K562 (cell line): ENCODE measurements around the gene PLCB3.

Experiments
- JUN ChIP-seq, 2 experiments: sonication (generic) in 1 of 2; formaldehyde crosslinking in 1 of 2; IDR thresholded peaks; 2 replicates each; pipeline versions ENCODE4 v1.6.1 to v1.8.0; 2012 to 2022; ENCODE audit warnings: borderline replicate concordance in 2 of 2, mild to moderate bottlenecking in 2 of 2, improper control_type of control experiment in 1 of 2, low read depth in 1 of 2, low read length in 1 of 2, missing genetic modification reagents in 1 of 2
- KLF13 ChIP-seq: fragments of 450-650 bp; IDR thresholded peaks from 2 replicates; pipeline ENCODE4 v1.6.1; 2016; ENCODE audit warnings: missing genetic modification characterization, low read depth, mild to moderate bottlenecking, missing compliant biosample characterization, moderate library complexity, borderline replicate concordance
- MYNN ChIP-seq, 2 experiments: sonication (generic); formaldehyde crosslinking in 1 of 2; IDR thresholded peaks; 2 replicates each; pipeline versions ENCODE4 v1.5.0 to v1.6.1; 2016 to 2020; ENCODE audit warnings: antibody characterized with exemption in 1 of 2, missing genetic modification reagents in 1 of 2
- NR1H2 ChIP-seq: sonication (generic); formaldehyde crosslinking; IDR thresholded peaks from 2 replicates; pipeline ENCODE4 v1.4.0; 2020; ENCODE audit warnings: mild to moderate bottlenecking, missing genetic modification reagents
- NR3C1 ChIP-seq: sonication (generic); formaldehyde crosslinking; IDR thresholded peaks from 2 replicates; pipeline ENCODE4 v1.8.1; 2022; ENCODE audit warnings: missing genetic modification reagents
- POLR2A ChIP-seq: fragments of 450-650 bp; conservative IDR thresholded peaks from 2 replicates; pipeline ENCODE4 v1.6.1; 2016
- RAD21 ChIP-seq, 2 experiments: fragments of 250-450 bp in 1 of 2; fragments of 450-650 bp in 1 of 2; sonication (Bioruptor Pico) in 1 of 2; formaldehyde crosslinking in 1 of 2; IDR thresholded peaks in 1 of 2; conservative IDR thresholded peaks in 1 of 2; 2 replicates each; pipeline versions ENCODE4 v1.4.0 to v1.8.0; 2020 to 2022; ENCODE audit warnings: mild to moderate bottlenecking in 2 of 2, moderate library complexity in 1 of 2
- RBM17 ChIP-seq: fragments of 200-400 bp; formaldehyde crosslinking; IDR thresholded peaks from 2 replicates; pipeline ENCODE4 v1.6.1; 2017; ENCODE audit warnings: low read depth, mild to moderate bottlenecking, low read length, borderline replicate concordance
- SP2 ChIP-seq: IDR thresholded peaks from 2 replicates; pipeline ENCODE4 v1.6.1; 2011; ENCODE audit warnings: mild to moderate bottlenecking, low read depth, low read length, moderate library complexity; ENCODE audit not compliant: poor library complexity, severe bottlenecking; ENCODE audit errors: extremely low read depth
- SRSF1 ChIP-seq: fragments of 200-400 bp; formaldehyde crosslinking; IDR thresholded peaks from 2 replicates; pipeline ENCODE4 v1.6.1; 2017; ENCODE audit warnings: mild to moderate bottlenecking, low read depth, low read length, moderate library complexity
- ZBTB7A ChIP-seq: IDR thresholded peaks from 2 replicates; pipeline ENCODE4 v1.6.1; 2011; ENCODE audit warnings: low read depth, mild to moderate bottlenecking, low read length, moderate library complexity, borderline replicate concordance; ENCODE audit not compliant: control insufficient read depth
- TF ChIP-seq, protein P1 (sequence below), 3 experiments: IDR thresholded peaks in 2 of 3; conservative IDR thresholded peaks in 1 of 3; 2 replicates each; pipeline ENCODE4 v1.5.1; 2011 to 2012; ENCODE audit warnings: low read length in 3 of 3, mild to moderate bottlenecking in 3 of 3, control low read depth in 2 of 3, improper control_type of control experiment in 1 of 3, inconsistent platforms in 1 of 3, low read depth in 1 of 3, mixed read lengths in 1 of 3, moderate library complexity in 1 of 3; ENCODE audit not compliant: insufficient read depth in 2 of 3

DNA sequence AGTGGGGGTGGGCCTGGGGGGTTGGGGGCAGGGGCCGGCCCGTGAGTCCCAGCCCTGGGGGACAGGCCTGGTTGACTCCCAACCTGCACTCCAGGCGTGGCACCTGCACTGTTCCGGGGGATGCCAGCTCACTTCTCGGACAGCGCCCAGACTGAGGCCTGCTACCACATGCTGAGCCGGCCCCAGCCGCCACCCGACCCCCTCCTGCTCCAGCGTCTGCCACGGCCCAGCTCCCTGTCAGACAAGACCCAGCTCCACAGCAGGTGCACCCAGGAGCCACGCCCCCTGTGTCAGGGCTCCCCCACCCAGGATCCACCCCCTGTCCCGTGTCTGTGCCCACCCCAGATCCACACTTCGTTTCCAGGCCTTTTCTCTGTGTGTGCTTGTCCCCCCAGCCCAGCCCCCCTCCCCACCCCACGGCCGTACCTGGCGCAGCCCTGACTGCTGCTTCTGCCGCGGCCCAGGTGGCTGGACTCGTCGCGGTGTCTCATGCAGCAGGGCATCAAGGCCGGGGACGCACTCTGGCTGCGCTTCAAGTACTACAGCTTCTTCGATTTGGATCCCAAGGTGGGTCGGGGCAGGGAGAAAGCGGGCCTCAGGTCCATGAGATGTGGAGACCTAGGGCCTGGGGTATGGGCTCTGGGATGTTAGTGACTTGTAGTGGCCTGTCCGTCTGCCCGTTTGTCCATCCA, 40.0 kb upstream of the PLCB3 start:
- TF ChIP-seq, protein P1, sequence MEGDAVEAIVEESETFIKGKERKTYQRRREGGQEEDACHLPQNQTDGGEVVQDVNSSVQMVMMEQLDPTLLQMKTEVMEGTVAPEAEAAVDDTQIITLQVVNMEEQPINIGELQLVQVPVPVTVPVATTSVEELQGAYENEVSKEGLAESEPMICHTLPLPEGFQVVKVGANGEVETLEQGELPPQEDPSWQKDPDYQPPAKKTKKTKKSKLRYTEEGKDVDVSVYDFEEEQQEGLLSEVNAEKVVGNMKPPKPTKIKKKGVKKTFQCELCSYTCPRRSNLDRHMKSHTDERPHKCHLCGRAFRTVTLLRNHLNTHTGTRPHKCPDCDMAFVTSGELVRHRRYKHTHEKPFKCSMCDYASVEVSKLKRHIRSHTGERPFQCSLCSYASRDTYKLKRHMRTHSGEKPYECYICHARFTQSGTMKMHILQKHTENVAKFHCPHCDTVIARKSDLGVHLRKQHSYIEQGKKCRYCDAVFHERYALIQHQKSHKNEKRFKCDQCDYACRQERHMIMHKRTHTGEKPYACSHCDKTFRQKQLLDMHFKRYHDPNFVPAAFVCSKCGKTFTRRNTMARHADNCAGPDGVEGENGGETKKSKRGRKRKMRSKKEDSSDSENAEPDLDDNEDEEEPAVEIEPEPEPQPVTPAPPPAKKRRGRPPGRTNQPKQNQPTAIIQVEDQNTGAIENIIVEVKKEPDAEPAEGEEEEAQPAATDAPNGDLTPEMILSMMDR (IDR thresholded peaks at IDR 0.05 in 2 of 3, conservative IDR thresholded peaks at IDR 0.05 in 1 of 3; ENCODE audit: insufficient read depth in 2 of 3, low read depth in 1 of 3, low read length in 3 of 3): no peak
- TF ChIP-seq RBM17 (no peak), SRSF1 (no peak), MYNN (IDR thresholded peaks at IDR 0.05) (no peak), MYNN (CRISPR knock-in tag; IDR thresholded peaks at IDR 0.05) (no peak), ZBTB7A (no peak), RAD21 (CRISPR knock-in tag; conservative IDR thresholded peaks at IDR 0.05 in 1 of 2, IDR thresholded peaks at IDR 0.05 in 1 of 2) (no peak), JUN (IDR thresholded peaks at IDR 0.05; ENCODE audit: borderline replicate concordance, low read depth, low read length) (no peak), JUN (CRISPR knock-in tag; IDR thresholded peaks at IDR 0.05; ENCODE audit: borderline replicate concordance) (no peak), POLR2A (no peak), NR3C1 (CRISPR knock-in tag) (no peak), SP2 (no peak), NR1H2 (CRISPR knock-in tag) (no peak), KLF13 (tag) (no peak)
